ENCODE measurements around the gene STRA6.

Gene STRA6

GRCh38 chr15:74131628-74132413 is 70.8 kb downstream of the STRA6 start:
- no peak for DNase-seq (ENCODE audit: low spot score)

GRCh38 chr15:74130849-74131627 is 71.5 kb downstream of the STRA6 start:
- DNase-seq (ENCODE audit: low spot score) = no peak

- DNase-seq (ENCODE audit: low spot score) = no peak
Observed at GRCh38 chr15:74130155-74130848, 72.3 kb downstream of the STRA6 start, which contains the start of gene ISLR2. Gene ISLR2, plus strand, starts transcription at chr15:74130586. Its CDS starts 2,169 bp downstream, at chr15:74132755.

- DNase-seq (ENCODE audit: low spot score) = no peak
Observed at GRCh38 chr15:74129586-74130154, 72.9 kb downstream of the STRA6 start.

Measured in cerebellar cortex (tissue), 1 donor.